GM10266 (cell line): ENCODE measurements around the gene FAM187B.

Source experiments
- DNase-seq: peaks from one replicate; pipeline ENCODE4 v3.0.0; 2012; ENCODE audit errors: extremely low spot score
- TF ChIP-seq, protein P1 (sequence below): IDR thresholded peaks from 2 replicates; pipeline ENCODE4 v1.5.1; 2012; ENCODE audit warnings: mild to moderate bottlenecking, low read depth; ENCODE audit not compliant: control insufficient read depth, insufficient read depth; ENCODE audit errors: missing control alignments

Gene FAM187B

DNA sequence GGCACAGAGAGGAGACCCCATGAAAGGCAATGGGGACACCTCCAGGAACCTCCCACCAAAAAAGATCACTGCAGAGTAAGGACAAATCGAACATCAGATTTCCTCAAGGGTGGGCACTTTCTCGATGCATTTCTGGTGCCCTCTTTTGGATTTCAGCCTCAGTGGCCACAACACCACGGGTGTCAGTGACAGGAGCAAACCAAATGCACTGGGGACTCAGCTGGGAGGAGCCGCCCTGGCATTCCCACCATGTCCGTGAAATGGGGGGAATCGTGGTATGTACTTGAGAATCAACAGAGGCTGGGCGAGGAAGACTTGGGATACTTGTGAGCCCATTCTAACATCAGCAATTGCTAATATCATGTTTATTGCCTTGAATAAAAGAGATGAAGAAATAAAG, 16.3 kb downstream of the FAM187B start:
- TF ChIP-seq, protein P1, sequence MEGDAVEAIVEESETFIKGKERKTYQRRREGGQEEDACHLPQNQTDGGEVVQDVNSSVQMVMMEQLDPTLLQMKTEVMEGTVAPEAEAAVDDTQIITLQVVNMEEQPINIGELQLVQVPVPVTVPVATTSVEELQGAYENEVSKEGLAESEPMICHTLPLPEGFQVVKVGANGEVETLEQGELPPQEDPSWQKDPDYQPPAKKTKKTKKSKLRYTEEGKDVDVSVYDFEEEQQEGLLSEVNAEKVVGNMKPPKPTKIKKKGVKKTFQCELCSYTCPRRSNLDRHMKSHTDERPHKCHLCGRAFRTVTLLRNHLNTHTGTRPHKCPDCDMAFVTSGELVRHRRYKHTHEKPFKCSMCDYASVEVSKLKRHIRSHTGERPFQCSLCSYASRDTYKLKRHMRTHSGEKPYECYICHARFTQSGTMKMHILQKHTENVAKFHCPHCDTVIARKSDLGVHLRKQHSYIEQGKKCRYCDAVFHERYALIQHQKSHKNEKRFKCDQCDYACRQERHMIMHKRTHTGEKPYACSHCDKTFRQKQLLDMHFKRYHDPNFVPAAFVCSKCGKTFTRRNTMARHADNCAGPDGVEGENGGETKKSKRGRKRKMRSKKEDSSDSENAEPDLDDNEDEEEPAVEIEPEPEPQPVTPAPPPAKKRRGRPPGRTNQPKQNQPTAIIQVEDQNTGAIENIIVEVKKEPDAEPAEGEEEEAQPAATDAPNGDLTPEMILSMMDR, result no peak
- no peak for DNase-seq

DNA sequence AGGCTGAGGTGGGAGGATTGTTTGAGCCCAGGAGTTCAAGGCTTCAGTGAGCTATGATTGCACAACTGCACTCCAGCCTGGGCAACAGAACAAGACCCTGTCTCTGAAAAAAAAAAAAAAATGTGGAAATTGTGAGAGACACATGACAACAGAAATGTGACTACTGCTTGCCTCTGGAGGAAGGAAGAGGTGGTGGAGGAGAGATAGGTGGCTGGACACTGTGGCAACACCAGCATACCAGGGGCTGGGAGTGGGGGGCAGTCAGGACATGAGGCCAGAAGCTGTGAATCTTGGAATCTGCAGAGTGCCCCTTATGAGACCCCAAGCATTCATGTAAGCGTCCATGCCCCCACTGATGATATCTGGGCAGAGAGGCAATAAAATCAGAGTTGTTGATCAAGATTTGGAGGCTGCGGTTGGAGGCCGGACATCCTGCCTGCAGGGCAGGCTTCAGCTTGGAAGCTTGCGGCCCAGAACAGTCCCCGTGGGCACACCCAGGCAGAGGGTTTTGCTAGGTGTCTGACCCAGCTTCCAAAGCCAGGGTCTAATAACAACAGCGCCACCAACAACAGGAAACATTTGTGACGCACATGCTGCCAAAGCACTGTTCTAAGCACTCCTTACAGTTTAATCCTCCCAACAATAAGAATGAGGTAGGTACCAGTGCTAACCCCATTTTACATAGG, 16.9 kb downstream of the FAM187B start:
- DNase-seq, result no peak
- TF ChIP-seq, protein P1, result no peak

DNA sequence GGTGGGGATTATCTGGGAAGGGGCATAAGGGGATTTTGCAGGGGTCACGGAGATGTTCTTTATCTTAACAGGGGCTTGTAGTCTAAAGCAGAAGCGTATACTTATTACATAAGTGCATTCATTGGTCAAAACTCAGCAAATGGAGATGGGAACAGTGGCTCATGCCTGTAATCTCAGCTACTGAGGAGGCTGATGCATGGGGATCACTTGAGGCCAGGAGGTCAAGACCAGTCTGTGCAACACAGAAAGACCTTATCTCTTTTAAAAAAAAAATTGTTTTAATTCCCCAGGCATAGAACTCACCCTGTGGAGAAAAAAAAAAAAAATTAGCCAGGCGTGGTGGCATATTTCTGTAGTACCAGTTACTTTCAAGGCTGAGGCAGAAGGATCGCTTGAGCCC, 18.9 kb downstream of the FAM187B start:
- DNase-seq, result no peak
- TF ChIP-seq, protein P1, result no peak

DNA sequence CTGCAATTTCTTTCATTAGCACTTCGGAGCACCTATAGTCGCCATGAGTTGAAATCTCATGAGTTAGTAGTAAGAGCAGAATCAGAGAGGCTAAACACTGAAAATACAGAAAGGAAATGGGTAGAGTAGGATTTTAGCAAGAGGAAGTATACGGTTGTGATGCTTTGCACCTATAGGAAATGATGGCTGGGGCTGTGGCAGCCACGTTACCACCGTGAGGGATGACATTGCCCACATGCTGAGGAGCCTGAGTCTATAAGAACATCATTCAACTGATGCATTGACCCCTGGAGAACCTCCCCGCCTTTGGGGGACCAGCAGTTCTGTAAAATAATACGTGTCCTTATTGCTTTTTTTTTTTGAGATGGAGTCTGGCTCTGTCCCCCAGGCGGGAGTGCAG, 20.4 kb downstream of the FAM187B start:
- DNase-seq, result no peak
- TF ChIP-seq, protein P1, result no peak

DNA sequence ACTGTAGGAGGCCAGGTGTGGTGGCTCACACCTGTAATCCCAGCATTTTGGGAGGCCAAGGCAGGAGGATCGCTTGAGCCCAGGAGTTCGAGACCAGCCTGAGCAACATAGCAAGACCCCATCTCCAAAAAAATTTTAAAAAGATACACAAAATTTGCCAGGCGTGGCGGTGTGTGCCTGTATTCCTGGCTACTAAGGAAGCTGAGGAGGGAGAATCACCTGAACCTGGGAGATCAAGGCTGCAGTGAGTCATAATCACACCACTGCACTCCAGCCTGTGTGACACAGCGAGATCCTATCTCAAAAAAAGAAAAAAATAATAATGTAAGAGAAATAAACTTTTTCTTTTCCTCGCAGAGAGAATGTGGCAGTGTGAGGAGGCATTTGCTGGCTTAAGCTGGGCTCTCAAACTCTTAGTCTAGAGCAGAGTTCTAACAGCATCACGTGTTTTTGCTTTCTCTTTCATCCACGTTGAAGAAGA, 21.1 kb downstream of the FAM187B start:
- no peak for DNase-seq
- TF ChIP-seq, protein P1, result no peak

DNA sequence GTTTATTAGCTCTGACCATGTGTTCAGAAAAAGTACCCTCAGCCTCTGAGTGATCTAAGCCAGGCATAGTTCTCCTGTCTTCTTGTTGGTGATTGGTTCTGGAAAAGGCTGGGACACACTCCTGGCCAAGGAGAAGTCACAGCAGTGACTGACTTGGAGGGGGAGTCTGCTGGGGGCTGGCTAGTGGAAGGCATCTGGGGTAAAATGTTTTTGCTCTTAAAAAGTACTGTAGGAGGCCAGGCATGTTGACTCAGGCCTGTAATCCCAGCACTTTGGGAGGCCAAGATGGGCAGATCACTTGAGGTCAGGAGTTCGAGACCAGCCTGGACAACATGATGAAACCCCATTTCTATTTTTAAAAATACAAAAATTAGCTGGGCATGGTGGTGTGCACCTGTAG, 21.7 kb downstream of the FAM187B start:
- no peak for DNase-seq
- TF ChIP-seq, protein P1, result no peak

DNA sequence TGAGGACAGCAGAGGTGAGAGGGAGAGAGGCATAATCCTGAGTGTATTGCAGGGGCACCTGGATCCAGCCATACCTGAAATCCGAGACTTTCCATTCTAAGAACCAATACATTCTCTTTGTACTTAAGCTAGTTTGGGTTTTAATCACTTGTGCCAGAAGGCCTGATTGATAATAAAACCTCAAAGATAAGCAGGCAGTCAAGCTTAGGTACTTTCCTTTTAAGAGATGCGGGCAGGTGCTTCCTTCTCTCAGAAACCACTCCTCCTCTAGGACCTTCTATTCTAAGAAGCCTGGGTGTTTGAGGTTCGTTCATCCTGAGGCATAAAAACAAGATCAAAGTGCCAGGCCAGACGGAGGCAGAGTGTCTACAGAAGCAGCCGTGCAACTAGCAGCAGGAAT, 22.2 kb downstream of the FAM187B start:
- TF ChIP-seq, protein P1, result no peak
- DNase-seq, result no peak
